ENCODE measurements around the gene CRHR2.

Gene CRHR2

DNA sequence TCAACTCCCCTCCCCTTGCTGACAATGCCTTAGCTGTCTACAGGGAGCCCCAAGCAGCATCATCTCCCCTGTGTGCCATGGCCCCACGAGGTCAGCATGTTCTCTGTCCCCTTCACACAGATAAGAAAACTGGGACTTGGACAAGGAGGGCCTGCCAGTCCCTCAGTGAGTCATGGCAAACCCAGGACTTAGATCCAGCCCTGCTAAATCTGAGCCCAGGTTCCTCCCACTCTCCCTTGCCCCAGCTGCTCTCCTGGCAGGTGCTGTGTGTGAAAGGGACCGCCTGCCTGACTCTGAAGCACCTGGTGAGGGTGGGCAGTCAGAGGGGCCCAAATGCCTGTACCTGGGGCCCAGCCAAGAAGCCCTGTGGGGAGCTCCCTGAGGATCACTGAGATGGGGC lies 7.4 kb downstream of the CRHR2 start:
- DNase-seq: no peak

GRCh38 chr7:30674420-30674819 lies 7.8 kb downstream of the CRHR2 start:
- DNase-seq: no peak

DNA sequence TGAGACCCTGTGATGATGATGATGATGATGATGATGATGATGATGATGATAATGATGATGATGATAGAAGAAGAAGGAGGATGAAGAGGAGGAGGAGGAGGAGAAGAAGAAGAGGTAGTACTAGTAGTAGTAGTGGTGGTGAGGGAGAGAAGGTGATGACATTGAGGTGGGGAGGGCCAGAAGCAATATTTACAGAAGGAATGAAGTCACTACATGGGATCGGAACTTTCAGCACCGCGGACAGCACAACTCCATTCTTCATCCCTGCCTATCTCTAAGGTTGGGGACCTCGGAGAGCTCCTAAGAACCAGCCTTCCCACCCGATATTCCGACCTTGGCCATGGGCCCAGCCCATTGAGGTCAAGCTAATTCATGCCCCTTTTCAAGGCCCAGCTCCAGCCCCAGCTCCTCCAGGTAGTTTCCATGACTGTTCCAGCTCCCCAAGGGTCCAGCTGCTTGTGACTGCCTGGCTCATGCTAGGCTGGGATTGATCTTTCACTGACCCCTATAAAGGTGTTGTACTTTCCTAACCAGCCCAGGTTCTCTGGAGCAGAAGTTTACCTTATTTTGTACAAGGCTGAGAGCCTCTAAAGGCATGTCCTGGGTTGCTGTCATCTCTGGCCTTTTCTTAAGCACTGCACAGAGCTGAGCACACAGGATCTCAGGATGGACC lies 10.3 kb downstream of the CRHR2 start:
- no peak for DNase-seq

DNA sequence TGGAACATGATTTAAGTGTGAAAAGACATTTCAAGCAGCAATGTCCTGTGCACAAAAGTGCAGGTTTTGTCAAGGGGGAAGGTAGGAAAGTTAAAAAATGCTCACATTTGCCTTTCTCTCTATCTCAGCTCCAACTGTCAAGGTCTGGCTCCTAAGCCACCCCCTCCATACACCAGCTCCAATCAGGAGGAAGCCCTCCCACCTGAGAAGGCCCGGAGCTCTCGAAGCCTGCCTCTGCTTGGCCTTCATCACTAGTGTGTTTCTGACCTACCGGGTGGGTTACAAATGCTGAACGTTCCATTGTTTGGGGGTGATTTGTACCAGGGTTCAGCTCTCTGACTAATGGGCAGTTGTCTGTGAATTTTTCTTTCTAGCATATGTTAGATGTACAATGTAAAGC lies 14.2 kb downstream of the CRHR2 start:
- no peak for DNase-seq

DNA sequence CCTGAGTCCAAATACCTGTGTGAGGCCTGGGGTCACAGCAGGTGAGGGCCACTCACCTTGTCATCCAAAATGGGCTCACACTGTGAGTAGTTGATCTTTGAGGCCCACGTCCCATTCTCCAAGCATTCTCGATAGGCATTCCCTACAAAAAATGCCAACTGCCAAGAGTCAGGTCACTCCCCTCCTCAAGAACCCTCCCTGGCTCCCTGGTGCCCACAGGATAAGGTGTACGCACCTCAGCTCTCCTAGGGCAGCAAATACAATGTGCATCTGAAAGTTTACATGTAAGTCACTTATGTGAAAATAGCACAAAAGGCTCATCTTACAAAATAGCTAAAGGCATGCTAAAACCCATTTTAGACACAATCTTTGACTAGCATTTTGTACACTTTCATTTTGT lies 15.1 kb downstream of the CRHR2 start:
- no peak for DNase-seq

GRCh38 chr7:30665449-30665848 lies 16.8 kb downstream of the CRHR2 start:
- no peak for DNase-seq

DNA sequence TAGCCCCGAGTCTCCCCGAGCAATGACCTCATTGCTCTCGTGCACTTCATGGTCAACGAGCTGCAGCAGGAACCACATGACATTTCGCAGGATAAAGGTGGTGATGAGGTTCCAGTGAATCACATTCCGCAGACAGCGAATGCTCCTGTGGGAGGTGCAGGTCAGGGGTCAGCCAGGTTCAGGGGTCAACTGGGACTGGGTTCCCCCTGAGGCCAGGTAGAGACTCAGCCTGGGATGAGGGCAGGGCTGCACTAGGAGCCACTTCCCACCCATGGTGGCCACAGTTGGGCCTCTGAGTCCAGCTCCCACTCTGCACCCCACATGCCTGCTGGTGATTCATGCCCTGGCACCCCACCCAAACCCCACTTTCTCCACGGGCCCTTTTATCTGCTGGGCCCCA lies 17.2 kb downstream of the CRHR2 start:
- DNase-seq: no peak

- DNase-seq: no peak
Observed at GRCh38 chr7:30664184-30664885, 17.9 kb downstream of the CRHR2 start.

GRCh38 chr7:30663414-30663813 lies 18.8 kb downstream of the CRHR2 start:
- DNase-seq: no peak

DNA sequence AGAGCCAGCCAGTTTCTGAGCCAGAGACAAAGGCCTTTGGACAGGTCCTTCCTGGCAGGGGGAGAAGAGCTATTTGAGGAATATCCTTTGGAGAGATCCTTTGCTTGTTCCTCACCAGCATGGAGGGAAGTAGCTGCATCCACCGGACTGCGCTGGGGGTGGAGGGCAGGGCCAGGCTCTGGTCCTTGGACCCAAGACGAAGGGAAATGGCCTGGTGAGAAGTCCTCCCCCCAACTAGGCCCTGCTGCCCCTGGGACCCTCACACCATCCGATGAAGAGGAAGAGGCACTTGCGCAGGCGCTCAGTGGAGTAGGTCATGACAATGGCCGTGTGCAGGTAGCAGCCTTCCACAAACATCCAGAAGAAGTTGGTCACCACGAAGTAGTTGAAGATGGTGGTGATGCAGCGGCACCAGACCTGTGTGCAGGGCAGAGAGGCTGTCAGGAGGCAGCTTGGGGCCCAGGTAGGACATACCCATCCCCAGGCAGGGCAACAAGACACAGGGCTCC lies 19.8 kb downstream of the CRHR2 start:
- no peak for DNase-seq

DNA sequence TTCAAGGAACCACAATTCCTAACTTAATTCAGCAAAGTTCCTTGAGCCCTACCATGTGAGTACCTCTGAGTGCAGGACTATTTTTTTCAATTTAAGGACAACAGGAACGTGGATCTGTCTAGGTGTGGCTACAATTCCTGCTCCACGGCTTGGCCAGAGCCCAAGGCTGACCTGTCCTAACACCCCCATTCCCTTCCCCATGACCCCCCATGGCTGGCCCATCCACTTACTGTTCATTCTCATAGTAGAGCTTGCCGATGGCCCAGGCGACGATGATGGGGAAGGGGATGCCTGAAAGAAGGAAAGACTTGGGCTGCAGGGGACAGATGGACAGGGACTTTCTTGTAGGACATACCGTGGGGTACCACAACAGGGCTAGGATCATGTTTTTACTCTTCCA lies 20.3 kb downstream of the CRHR2 start:
- no peak for DNase-seq

DNA sequence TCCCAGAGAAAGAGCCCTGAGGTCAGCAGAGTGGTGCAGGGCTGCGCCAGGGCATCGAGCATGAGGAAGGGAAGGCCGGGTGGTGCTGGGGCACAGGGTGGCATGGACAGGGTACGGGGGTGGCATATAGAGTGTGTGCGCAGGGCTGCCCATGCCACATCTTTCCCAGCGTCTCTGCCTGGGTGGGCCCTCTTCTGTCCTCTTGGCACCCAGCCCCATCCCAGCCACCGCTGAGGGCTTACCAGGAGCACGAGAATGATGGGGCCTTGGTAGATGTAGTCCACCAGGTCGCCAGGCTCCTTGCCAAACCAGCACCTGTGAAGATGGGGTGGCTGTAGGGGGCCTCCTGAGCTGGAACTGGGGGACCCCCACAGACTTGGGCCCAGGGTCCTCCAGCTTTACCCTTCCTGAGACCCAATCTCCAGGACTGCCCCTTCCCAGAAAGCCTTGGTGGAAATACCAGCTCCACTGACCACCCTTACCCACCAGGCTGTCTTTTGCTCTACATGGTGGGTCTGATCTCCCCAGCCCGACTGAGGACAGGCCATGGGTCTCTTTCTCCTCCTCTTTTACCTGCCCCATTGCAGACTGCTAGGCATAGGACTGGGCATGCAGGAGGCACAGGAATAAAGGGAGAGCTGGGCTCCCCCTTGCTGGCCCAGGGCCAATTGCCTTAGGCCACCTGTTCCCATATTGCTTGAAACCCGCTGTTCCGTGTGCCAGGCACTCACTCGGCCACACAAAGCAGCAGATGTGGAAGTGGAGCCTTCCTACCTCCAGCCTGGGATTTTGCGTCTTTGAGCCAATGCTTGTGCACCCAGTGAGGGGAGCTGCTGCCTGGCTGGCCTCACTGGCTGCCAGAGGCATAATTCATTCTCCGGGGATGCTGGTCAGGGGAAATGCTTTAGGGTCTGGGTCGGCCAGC lies 21.7 kb downstream of the CRHR2 start:
- DNase-seq: peak; percentile 88

- DNase-seq: no peak
Observed at GRCh38 chr7:30659312-30659711, 22.9 kb downstream of the CRHR2 start.

DNA sequence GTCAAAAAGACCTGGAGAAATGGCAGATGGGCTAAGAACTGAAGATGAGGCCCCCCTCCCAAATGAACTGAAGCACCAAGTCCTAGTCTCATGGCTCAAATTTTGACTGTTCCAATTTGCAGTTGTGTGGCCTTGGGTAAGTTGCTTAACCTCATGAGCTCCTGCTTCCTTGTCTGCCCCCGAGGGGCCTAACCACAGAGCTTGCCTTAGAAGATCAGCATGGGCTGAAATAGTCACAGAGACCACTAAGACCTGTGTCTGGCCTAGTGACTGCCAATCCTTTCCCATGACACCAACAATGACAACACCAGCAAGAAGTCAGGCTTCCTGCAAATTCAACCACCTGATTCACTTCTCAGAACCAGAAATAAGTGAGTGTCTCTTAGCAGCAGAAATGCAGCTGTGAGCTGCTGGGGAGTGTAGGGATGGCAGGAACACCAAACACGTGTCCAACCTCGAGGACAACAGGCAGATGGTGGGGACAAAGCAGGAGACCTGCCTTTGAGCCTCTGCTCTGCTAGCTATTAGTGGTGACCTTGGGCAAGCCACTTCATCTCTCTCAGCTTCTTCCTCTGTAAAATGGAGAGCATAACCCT lies 23.7 kb downstream of the CRHR2 start:
- DNase-seq: no peak

- no peak for DNase-seq
Observed at GRCh38 chr7:30657131-30657530, 25.1 kb downstream of the CRHR2 start.

DNA sequence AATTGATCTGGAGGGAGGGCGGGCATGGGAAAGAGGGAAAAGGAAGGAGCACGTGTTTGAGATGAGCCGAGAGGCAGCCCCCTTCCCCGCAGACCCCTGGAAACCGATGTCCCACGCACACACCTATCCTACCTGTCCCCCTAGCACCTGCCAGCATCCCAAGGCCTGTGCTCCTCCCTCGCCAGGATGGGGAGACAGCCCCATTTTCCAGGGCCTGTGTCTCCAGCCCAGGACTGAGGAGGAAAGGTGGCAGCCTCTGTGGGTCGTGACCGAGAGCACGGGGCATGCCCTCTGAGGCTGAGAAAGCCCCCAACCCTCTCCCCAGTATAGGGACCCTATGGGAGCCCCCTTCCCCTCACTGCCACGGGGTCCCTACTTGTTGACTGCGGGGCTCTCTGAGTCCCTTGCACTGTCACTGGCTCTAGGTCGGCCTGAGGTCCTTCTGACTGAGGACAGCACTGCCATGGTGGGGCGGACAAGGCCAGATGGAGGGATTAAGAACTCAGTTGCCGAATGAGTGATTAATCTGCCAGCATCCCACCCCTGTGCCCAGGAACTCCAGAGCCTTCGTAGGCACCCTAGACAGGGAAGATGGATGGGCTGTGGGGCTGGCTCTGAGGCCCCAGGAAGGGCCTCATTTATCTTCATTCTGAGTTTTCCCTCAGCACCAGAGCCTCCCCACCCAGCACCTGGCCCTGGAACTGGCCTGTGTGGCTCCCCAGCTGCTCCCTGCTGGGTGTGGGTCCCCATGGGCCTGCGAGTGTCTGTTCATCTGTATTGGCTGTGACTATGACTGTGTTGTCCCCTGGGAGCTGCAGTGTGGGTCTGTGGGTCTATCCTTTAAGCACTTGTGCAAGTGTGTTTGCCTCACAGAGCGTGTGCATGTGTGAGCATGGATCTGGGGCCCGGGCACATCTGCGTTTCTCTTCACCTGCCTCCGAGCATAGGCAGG lies 26.0 kb downstream of the CRHR2 start:
- no peak for DNase-seq

GRCh38 chr7:30655096-30655970 lies 26.9 kb downstream of the CRHR2 start:
- no peak for DNase-seq

GRCh38 chr7:30654296-30655090 lies 27.8 kb downstream of the CRHR2 start:
- DNase-seq: no peak

GRCh38 chr7:30652698-30653641 lies 29.3 kb downstream of the CRHR2 start:
- no peak for DNase-seq
